NB4 (cell line): ENCODE data around the gene GNAI2.

ENCODE experiments used
- MAX ChIP-seq: IDR thresholded peaks from 2 replicates; pipeline ENCODE4 v1.6.1; 2011; ENCODE audit warnings: low read depth, low read length
- MYC ChIP-seq: IDR thresholded peaks from 2 replicates; pipeline ENCODE4 v1.6.1; 2011; ENCODE audit warnings: low read depth, low read length
- POLR2A ChIP-seq: IDR thresholded peaks from 2 replicates; pipeline ENCODE4 v1.6.1; 2011; ENCODE audit warnings: mild to moderate bottlenecking; ENCODE audit not compliant: insufficient read length; ENCODE audit errors: extremely low read depth
- TF ChIP-seq, protein P1 (sequence below): IDR thresholded peaks from one replicate; pipeline ENCODE4 v1.5.1; 2012; ENCODE audit warnings: low read depth, low read length

DNA sequence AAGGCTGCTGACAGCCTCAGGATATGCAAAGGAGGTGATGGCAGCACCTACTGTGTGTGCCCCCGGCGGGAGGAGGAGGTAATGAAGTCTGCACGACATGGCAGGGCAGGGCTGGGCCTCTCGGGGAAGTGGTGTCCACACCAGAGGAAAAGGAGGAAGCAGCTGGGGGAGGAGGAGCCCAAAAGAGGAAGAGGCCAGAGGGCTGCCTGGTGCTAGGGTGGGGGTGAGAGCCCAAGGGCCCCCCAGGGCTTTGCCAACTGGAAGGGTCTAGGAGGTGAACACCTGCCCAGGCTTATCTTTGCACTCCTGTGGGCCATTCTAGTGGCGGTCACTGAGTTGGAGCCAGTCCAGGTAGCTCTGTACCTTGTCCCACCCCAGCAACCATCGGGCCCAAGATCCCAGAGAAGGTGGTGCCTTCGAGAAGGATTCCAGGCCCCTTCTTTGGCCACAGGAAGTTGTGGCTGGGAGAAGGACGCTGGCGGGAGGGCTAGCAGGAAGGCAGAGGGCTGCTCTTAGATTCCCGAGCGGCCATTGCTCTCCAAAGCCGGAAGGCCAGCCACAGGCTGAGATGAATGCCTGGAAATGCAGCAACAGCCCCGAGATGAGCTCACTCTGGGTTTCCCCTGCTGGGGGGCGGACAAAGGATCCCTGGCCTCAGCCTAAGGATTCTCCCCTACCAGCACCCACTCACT is 7.0 kb downstream of the GNAI2 start:
- TF ChIP-seq, protein P1, sequence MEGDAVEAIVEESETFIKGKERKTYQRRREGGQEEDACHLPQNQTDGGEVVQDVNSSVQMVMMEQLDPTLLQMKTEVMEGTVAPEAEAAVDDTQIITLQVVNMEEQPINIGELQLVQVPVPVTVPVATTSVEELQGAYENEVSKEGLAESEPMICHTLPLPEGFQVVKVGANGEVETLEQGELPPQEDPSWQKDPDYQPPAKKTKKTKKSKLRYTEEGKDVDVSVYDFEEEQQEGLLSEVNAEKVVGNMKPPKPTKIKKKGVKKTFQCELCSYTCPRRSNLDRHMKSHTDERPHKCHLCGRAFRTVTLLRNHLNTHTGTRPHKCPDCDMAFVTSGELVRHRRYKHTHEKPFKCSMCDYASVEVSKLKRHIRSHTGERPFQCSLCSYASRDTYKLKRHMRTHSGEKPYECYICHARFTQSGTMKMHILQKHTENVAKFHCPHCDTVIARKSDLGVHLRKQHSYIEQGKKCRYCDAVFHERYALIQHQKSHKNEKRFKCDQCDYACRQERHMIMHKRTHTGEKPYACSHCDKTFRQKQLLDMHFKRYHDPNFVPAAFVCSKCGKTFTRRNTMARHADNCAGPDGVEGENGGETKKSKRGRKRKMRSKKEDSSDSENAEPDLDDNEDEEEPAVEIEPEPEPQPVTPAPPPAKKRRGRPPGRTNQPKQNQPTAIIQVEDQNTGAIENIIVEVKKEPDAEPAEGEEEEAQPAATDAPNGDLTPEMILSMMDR: no peak
- TF ChIP-seq POLR2A (no peak), MAX (no peak), MYC (no peak)
